Ovary (tissue), 3 donors: Measurements from ENCODE around the gene NEO1.

Experiments used
- EP300 ChIP-seq: sonication (generic); formaldehyde crosslinking; IDR thresholded peaks from one replicate; pipeline ENCODE4 v1.6.1; 2017; ENCODE audit warnings: antibody characterized with exemption
- TF ChIP-seq, protein P1 (sequence below), 3 donors: fragments of 450-650 bp in 2 of 3; fragments of 200-600 bp in 1 of 3; IDR thresholded peaks; one replicate each; pipeline versions ENCODE4 v1.5.1 to v1.8.0; 2016 to 2022; ENCODE audit warnings: antibody characterized with exemption in 3 of 3, mild to moderate bottlenecking in 1 of 3
- donor health status: DM: no; HTN: no; CAD: no.

DNA sequence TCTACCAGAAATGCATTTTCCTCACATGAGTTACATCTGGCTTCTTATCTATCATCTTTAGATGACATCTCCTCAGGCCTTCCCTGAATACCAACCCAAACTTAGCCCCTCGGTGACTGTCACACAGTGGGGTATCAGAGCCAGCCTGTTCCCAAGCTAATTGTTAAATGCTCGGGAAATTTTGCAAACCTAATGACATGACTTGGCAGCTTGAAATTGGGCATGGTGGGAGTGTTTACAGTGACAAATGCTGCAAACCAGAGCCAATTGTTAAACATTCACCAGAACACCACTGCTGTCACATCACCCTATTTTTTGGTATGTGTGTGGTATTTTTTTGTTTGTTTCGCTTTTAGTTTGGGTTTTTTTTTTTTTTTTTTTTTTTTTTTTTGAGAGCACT is 185.6 kb downstream of the NEO1 start:
- TF ChIP-seq, protein P1, sequence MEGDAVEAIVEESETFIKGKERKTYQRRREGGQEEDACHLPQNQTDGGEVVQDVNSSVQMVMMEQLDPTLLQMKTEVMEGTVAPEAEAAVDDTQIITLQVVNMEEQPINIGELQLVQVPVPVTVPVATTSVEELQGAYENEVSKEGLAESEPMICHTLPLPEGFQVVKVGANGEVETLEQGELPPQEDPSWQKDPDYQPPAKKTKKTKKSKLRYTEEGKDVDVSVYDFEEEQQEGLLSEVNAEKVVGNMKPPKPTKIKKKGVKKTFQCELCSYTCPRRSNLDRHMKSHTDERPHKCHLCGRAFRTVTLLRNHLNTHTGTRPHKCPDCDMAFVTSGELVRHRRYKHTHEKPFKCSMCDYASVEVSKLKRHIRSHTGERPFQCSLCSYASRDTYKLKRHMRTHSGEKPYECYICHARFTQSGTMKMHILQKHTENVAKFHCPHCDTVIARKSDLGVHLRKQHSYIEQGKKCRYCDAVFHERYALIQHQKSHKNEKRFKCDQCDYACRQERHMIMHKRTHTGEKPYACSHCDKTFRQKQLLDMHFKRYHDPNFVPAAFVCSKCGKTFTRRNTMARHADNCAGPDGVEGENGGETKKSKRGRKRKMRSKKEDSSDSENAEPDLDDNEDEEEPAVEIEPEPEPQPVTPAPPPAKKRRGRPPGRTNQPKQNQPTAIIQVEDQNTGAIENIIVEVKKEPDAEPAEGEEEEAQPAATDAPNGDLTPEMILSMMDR (IDR thresholded peaks at IDR 0.05), result no peak
- no peak for TF ChIP-seq EP300
